ENCODE data around the gene SNX25.
"Not testable (repeated sequence)": the region's sequence is repeated elsewhere in the genome, so short reads cannot be mapped to it uniquely, and the experiment has no call there.

SNX25 gene

DNA sequence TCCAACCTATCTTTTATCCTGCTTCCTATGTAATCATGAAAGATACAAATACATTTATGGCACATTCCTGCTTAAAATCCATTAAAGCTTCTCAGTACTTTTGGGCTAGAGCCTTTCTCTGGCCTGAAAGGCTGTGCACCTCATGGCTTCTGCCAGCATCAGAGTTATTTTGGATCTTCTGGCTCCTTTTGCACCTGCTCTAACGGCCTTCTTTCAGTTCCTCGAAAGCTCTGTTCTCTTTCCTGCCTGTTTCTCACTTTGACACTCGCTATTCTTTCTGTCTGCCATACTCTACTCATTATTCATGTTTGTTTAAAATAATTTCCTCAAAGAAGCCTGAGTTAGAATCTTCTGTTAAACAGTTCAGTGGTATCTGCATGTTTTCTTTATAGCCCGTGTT, 100.4 kb downstream of the SNX25 start:
- no peak for DNase-seq

DNA sequence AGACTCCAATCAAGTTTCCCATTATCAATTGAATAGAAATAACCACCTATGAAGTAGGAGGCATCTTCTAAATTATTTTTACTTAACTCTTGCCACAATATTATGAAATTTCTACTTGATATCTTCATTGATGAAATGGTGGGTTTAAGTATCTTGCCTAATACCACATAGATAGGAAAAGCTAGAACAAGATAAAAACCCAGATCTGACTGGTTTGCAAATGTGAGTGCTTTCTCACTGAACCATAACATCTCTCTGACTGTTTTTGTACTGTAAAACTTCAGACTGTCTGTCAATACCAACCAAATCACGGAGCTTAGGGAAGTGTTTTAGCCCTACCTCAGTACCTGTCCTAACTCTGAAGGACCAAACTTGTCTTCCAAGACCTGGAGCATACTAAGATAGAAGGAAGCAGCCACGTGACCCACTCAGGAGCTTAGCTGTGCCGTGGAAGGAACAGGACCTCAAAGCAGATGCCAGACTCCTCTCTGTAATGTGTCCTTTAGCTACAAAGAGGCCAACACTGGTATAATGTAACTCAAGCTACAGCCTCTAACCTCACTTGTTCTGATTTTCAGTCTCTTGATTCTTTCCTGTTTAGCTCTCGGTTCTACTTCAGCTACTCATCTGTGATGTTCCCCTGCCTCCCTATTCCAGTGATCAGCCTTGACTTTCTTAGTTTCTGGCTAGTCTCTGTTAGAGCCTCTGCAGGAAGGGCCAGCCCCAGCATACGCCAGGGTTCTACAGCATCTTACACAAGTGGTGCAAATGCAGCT, 101.9 kb downstream of the SNX25 start:
- no peak for DNase-seq

DNA sequence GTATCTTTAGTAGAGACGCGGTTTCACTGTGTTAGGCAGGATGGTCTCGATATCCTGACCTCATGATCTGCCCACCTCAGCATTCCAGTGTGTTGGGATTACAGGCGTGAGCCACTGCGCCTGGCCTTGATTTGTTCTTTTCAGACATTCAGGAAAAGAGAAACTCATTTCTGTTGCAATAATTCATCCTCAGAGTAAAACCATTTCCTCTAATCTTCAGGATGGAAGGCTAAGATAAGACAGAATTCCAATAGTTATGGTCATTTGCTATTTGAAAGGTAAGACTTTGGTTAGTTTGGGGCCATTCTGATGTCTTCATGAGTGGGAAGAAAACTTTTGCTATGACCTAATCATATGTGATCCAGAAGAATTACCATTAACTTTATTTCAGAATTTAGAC, 103.3 kb downstream of the SNX25 start:
- no peak for DNase-seq

DNA sequence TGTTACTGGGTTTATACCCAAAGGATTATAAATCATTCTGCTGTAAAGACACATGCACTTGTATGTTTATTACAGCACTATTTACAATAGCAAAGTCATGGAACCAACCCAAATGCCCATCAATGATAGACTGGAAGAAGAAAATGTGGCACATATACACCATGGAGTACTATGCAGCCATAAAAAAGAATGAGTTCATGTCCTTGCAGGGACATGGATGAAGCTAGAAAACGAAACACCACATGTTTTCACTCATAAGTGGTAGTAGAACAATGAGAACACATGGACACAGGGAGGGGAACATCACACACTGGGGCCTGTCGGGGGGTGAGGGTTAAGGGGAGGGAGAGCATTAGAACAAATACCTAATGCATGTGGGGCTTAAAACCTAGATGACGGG, 108.1 kb downstream of the SNX25 start:
- not testable (repeated sequence) for DNase-seq

DNA sequence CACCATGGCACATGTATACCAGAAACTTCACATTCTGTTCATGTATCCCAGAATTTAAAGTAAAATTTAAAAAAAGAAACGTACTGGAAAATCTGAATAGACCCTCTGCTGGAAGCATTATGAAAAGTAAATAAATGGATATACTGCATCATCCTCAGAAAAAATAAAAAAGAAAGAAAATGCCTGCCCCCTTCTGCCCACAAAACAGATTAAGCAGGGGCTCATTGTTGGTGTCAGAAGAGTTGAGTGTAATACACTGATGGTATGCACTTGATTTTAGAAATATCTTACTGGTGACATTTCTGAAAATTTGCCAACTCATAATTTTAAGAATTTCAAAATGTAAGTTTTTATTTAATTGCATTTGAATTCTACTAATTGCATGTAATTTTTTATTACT, 108.5 kb downstream of the SNX25 start:
- no peak for DNase-seq

DNA sequence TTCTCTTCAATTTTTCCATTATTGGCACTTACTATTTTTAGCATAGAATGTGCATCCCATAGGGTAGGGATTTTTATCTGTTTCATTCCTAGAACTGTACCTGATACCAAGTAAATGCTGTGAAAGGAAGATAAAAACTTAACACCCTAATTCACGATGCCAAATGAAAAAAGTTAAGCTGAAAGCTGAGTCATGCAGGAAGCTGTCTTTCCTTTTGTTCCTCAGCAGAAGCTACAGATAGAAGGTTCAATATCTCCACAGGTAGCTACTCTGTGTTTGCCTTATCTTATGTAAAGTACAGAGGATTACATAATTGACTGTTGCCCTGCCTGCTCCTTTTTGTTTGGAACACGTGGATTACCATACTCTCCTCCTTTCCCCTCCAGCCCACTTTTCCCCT, 109.3 kb downstream of the SNX25 start:
- DNase-seq, result no peak

DNA sequence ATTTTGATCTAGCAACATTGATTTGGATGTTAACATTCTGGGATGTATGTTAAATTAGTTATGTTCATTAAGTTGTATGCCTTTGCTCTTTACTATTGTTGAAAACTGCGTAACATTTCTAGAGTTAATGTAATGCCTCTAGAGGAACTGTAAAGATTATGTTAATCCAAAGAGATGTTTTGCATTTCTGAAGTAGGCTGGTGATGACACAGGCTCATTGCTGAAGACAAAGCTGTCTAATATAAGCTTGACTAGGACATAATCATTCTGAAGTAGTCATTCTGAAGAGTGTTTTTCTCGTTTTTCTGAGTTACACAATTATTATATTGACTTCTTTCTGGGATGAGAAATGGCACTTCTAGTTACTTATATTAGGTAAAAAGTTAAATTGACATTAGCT, 113.4 kb downstream of the SNX25 start:
- DNase-seq, result no peak

DNA sequence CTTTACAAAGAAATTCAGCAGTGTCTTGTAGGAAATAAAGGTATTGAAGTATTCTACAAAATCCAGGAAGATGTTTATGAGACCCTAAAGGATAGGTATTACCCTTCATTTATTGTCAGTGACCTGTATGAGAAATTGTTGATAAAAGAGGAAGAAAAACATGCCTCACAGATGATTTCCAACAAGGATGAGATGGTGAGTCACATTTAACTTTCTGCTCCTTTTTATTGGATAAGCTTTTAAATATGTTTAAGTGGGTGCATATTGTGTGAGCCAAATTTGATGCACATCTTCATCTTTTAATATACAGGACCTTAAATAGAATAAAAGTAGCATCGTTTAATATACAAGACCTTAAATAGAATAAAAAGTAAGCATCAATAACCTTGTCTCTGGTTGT, 114.2 kb downstream of the SNX25 start:
- DNase-seq, result no peak

DNA sequence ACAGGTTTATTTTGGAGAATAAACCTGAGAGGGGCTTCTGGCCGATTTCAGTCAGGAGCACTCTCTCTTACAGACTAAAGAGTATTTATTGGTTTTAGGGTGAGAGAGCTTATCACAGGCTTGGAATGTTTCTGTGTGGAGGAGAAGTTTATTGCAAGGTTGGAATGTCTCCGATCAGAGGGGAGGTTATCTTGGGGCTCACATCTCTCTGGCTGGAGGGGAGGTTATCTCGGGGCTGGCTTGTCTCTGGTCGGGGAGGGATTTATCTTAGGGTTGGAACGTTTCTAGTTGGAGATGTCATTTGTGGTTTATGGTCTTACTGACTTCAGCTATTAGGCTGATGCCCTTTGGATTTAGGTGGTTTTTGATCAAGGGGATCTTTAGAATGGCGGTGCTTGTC, 115.0 kb downstream of the SNX25 start:
- not testable (repeated sequence) for DNase-seq

DNA sequence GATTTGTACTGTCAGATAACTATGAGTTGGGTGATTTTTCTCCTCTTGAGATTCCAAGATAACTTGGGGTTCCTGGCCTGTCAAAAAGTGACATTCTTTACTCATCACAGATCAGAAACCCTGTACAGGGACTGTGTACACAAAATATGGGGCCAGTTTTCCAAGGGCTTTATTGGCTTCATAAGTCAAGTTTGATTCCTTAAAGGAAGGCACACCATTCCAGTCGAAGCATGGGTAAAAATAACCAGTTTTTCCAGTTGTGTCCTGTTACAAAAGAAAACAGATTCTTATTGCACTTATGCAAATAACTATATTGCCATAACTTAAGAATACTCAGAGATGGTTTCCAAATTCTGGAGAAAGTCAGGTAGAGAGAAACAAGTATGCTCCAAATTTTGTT, 116.3 kb downstream of the SNX25 start:
- DNase-seq, result not testable (repeated sequence)

DNA sequence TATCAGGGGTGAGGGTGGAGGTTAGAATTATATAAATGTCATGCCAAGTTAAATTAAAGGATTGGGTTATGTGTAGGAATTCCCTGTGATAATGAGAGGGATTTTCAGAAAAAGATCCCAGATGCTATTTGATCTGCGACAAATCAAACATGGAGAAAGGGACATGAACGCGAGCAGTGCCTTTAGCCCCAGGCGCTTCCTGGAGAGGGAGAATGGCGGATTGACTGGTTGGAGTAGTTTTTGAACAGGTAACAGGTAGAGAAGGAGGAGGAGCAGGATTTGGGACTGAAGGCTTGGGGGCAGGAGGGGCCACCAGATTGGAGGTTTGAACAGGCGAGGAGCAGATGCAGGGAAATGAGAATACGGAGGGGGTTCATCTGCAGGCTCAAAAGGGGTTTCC, 119.2 kb downstream of the SNX25 start:
- DNase-seq, result no peak

DNA sequence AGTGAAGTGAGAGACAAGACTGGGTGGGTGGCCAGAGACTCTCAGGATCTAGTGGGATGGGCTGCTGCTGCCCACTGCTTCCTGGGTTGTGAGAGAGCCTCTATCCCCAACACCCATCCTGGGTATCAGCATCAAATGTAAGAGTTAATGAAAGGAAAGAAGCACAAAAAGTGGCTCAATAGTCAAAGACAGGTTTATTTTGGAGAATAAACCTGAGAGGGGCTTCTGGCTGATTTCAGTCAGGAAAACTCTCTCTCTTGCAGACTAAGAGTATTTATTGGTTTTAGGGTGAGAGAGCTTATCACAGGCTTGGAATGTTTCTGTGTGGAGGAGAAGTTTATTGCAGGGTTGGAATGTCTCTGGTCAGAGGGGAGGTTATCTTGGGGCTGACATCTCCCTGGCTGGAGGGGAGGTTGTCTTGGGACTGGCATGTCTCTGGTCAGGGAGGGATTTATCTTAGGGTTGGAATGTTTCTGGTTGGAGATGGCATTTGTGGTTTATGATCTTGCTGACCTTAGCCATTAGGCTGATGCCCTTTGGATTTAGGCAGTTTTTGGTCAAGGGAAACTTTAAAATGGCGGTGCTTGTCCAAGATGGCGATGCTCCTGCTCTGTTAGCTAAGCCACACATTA, 120.6 kb downstream of the SNX25 start:
- DNase-seq, result not testable (repeated sequence)

DNA sequence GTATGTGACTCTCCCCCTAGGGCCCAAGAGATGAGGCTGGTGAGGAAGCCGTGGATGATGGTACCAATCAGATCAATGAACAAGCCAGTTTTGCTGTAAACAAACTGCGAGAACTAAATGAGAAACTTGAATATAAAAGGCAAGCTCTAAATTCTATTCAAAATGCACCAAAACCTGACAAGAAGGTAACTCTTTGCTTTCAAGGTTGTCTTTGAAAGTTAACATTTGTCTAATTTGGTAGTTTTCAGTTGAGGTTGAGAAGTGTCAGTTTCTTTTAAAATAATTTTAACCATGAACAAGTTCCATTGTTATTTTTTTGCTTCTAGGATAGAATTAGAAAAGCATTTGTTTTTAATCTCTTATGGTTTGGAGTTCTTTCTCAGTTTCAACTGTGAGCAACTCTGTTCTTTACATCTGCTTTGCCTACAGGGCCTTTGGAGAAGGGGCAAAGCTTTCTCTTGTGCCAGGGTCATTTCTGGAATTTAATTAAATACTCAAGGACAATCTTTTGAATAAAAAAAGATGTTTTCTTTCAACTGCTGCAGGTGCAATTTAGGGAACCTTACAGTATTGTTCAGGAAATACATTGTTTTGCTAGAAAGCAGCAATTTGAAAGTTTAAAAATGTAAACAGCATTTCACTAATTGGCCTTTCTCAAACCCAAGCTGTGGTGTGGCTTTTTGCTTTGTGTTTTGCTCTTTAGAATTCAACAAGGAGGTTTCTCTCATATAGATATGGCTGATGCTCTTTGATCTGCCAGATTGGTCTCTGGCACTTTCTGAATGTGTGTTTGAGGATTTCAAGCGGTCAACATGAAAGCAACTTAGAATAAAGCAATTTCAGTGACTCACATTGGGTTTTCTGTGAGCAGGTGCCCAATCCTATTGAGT, 123.4 kb downstream of the SNX25 start:
- DNase-seq, result no peak

DNA sequence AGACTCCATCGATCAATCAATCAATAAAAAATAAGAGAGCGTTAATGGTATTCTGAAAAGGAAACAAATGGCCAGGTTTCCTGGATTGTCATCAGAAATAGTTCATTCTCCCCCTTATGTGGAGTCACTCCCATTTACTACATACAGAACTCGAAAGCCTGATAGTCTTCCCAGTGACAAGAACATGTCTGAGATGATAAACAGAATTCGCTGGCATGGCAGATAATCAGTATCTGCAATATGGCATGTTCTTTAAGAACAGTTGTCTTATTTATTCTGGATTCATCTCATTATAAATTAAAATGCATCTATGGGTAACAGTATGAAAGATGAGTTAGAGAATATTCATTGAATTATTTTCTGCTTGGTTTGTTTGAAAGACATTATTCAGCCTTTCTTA, 124.9 kb downstream of the SNX25 start:
- no peak for DNase-seq

DNA sequence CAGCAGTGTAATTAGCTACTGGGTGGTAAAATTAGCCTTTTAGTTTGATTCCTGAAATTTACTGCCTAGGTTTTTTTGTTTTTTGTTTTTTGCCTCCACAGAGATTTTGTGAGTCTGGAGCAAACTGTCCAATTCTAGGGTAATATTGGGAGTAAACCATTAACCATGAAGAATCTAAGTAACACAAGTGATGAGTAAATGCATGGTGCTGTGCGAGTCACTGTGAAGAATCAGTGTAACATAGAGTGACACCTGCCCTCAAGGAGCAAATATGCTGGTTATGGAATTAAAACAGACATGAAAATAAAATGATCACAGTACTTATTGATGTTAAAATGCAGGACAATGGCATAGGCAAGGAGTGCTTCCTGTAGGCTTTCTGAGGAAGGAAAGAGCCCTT, 126.2 kb downstream of the SNX25 start:
- no peak for DNase-seq

DNA sequence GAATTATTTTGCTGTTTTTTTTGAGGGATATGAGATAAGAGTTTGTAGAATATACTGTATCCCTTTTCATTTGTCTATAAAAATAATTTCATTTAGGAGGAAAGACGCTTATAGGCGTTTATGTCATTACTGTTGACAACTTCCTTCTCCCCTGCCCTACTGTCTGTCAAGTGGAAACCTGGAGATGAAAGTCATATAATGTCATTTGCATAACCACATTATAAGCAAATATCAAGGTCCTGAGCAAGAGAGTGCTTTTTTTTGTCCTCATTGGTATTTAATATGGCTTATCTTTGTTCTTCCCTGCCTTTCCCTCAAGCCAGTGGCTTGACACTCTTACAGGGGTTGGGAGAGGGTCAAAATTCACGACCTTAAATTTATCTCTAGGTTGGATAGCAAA, 130.5 kb downstream of the SNX25 start:
- DNase-seq, result no peak

DNA sequence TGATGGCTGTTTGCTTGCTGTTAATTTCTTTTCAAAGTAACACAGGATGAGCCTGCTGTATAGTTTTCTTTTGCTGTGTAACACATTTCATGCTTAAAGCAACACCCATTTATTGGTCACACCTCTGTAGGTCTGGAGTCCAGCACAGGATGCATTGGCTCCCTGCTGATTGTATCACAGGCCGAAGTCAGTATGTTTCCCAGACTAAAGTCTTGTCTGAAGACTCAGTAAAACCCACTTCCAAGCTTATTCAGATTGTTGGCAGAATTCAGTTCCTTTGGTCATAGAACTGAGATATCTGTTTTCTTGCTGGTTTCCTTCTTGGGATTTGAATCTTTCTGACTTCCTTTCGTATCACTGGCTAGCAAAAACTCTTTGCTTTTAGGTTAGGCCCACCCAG, 132.0 kb downstream of the SNX25 start:
- DNase-seq, result no peak

DNA sequence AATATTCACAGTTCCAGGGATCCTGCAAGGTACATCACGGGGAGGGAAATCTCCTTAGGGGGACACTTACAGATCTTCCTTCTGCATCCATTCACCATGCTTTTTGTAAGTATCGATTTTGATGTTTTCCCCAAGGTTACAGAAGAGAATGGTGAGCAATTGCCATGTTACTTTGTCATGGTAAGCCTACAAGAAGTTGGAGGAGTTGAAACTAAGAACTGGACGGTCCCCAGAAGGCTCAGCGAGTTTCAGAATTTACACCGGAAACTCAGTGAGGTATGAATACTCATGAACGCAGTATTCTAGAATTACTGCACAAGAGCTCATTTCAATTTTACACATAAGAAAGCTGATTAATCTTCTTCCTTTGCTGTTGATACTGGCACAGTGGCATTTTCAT, 132.4 kb downstream of the SNX25 start:
- DNase-seq, result no peak

DNA sequence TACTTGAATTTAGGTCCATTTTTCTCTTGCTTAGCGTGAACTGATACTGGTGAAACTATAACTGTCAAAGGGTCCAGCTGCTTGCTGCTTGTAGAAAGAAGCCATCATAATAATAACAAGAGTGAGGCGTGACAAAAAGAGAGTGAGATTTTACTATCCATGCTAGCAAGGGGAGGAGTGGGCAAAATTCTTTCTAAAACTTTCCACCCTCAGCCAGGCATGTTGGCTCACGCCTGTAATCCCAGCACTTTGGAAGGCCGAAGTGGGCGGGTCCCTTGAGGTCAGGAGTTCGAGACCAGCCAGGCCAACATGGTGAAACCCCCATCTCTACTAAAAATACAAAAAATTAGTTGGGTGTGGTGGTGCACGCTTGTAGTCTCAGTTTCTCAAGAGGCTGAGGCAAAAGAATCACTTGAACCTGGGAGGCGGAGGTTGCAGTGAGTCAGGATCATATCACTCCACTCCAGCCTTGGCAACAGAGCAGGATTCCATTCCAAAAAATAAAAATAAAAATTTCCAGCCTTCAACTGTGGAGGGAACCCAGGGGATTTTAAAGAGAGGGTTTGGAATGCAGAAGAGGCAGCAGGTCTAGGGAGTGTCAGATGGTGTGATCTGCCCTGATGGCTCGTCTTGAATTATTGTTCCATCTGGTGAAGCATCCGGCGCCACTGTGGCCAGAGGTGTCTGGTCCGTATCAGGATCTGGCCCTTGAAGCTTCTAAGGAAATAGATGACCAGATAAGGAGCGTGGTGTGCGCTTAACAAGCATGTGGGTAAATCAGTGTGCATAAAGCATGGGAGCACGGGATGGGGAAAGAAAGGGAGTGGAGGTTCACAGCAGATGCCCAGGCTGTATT, 134.6 kb downstream of the SNX25 start:
- no peak for DNase-seq

DNA sequence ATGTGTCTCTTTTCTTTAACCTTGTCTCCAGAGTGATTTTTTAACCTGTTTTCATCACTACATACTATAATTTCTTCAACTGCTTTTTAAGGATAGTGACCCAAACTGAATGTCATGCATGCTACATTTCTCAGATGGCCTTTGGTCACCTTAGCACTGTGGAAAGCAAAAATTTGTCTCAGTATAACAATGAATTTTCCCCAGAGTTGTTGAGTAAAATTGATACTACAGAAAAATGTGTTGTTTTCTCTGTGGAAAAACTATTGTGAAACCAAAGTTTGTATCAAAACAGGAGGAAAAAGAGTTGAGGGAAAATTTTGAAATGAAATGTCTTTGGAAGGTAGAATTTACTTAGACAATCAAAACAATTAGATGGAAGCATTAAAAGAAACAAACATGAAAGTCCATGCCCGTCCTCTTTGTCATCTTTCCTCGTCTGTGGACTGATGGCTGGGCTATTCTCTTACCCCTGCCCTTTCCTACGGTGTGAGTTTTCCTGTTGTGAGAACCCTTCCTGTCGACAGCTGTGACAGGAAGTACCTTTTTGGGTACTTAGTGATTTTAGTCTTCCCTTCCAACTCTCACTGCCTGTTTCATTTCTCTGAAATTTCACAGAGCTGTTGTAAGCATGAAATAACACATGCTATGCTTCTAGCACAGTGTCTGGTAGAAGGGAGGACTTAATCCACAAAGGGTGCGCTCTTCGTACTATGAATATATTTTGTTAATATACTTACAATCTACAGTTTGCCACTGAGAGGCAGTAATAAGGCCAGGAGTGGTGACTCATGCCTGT, 135.5 kb downstream of the SNX25 start:
- DNase-seq, result no peak

DNA sequence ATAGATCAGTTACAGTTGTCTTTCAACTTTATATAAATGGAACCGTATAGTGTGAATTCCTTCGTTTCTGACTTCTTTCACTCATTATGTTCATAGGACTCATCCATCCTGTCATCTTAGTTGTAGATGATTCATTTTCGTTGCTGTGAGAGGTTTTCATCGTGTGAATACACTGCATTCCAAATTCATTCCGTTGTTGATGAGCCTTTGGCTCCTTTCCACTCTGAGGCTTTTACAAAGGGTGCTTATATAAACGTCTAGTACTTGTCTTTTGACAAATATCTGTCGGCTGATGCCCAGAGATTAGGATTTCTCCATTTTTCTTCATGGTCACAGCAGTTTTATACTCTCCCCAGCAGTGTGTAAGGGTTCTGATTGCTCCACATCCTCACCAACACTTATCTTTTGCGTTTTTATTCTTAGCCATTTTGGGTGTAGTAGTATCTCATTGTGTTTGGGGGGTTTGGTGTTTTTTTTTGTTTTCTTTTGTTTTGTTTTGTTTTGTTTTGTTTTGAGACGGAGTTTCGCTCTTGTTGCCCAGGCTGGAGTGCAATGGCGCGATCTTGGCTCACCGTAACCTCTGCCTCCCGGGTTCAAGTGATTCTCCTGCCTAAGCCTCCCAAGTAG, 137.7 kb downstream of the SNX25 start:
- no peak for DNase-seq

DNA sequence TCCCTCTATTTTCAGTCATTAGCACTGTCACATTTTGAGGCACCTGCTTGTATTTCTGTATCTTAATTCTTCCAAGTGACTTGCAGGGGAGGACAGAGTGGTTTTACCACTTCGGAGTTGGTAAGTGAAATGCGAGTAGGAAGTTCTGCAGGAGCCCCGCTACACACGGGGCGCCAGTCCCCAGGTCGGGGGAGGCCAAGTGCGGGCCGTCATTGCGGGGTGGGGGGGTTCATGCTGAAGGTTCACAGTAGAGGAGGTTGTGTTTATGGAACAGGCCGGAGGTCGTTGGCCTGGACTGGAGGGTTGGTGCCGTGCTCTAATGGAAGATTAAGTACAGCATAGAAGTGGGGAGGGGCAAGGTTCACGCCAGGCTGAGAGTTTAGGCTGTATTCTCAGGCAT, 142.3 kb downstream of the SNX25 start:
- DNase-seq, result no peak
